NB4 (cell line): ENCODE results near the gene CHD6.

Source experiments
- DNase-seq: peaks from one replicate; pipeline ENCODE4 v3.0.0; 2010; ENCODE audit warnings: low read depth
- H3K4me3 ChIP-seq: one replicate; pipeline ENCODE4 v1.5.1; 2011; ENCODE audit warnings: mild to moderate bottlenecking, low read depth, low read length, moderate library complexity
- MYC ChIP-seq: IDR thresholded peaks from 2 replicates; pipeline ENCODE4 v1.6.1; 2011; ENCODE audit warnings: low read depth, low read length
- POLR2A ChIP-seq: IDR thresholded peaks from 2 replicates; pipeline ENCODE4 v1.6.1; 2011; ENCODE audit warnings: mild to moderate bottlenecking; ENCODE audit not compliant: insufficient read length; ENCODE audit errors: extremely low read depth
- TF ChIP-seq, protein P1 (sequence below): IDR thresholded peaks from 2 replicates; pipeline ENCODE4 v1.6.1; 2011; ENCODE audit warnings: low read depth, low read length
- TF ChIP-seq, protein P2 (sequence below): IDR thresholded peaks from one replicate; pipeline ENCODE4 v1.5.1; 2012; ENCODE audit warnings: low read depth, low read length

Gene CHD6

DNA sequence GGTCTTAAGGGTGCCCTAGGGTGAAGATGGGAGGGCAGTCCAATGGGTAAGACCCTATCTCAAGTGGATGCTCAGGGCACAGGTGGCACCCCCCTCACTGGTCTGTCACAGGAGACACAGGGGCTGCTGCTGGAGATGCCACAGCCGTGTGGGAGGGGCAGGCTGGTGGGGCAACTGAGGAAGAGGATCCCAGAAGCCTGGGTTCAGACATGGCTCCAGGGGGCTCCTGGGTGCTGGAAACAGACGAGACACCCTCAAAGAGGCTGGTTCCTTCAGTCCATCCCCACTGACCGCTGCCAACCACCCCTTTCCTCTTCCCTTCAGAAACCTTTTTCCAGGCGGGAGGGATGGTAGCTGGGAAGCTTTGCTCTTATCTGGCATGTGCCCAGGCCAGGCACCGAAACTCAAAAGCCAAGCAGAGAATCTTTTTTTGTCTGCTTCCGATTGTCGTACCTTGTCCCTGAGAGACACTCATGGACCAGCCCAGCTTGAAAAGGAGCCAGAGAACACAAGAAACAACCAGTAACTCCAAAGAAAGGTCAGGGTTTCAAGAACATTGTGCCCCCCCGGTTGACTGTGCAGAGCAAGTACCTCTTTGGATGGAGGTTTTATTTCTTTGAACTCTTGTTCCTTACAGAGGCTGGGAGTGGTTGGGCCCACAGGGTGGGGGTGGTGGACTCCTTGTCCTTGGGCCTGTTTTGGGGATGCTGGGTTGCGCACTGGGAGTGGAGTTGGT, 223.1 kb downstream of the CHD6 start:
- no peak for DNase-seq
- no peak overlapping the region for H3K4me3 ChIP-seq
- TF ChIP-seq POLR2A (no peak), MYC (no peak)
- TF ChIP-seq, protein P1, sequence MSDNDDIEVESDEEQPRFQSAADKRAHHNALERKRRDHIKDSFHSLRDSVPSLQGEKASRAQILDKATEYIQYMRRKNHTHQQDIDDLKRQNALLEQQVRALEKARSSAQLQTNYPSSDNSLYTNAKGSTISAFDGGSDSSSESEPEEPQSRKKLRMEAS: no peak
- TF ChIP-seq, protein P2, sequence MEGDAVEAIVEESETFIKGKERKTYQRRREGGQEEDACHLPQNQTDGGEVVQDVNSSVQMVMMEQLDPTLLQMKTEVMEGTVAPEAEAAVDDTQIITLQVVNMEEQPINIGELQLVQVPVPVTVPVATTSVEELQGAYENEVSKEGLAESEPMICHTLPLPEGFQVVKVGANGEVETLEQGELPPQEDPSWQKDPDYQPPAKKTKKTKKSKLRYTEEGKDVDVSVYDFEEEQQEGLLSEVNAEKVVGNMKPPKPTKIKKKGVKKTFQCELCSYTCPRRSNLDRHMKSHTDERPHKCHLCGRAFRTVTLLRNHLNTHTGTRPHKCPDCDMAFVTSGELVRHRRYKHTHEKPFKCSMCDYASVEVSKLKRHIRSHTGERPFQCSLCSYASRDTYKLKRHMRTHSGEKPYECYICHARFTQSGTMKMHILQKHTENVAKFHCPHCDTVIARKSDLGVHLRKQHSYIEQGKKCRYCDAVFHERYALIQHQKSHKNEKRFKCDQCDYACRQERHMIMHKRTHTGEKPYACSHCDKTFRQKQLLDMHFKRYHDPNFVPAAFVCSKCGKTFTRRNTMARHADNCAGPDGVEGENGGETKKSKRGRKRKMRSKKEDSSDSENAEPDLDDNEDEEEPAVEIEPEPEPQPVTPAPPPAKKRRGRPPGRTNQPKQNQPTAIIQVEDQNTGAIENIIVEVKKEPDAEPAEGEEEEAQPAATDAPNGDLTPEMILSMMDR: no peak

DNA sequence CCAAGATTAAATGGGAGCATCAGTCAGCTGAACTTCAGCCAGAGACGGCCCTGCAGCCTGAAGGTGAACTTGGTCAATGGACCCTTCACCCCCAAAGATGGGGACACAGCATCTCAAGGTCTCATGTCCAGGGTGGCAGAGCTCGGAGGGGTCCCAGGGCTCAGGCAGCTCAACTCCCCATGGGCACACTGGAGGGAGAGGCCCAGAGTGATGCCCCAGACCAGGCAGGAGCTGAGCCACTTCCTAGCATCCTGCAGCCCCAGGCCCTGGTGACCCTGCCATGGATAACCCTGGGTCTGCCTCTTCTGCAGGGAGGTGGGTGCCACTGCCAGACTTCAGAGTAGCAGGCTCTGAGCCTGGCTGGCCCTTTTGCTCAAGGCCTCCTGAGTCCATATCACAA, 224.1 kb downstream of the CHD6 start:
- H3K4me3 ChIP-seq: no peak overlapping the region
- no peak for TF ChIP-seq MYC
- DNase-seq: no peak

DNA sequence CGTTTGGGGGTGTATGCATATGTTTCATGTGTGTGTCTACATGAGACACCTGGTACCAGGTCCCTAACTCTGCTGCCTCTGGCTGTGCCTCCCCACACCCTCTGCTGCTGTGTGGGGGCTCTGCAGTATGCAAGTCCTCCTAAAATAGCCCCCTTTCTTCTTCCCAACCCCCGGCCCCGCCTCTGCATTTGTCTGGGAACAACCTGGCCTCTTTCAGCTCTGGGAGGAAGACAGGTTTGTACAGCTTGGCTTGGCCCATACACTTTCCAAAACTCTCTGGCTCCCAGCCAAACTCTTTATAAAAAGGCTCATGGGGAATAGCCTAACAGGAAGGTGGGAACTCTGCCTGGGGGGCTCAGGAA, 224.5 kb downstream of the CHD6 start:
- DNase-seq: no peak
- no peak overlapping the region for H3K4me3 ChIP-seq
- TF ChIP-seq POLR2A: no peak
- no peak for TF ChIP-seq MYC
- TF ChIP-seq, protein P1: no peak
- TF ChIP-seq, protein P2: no peak

DNA sequence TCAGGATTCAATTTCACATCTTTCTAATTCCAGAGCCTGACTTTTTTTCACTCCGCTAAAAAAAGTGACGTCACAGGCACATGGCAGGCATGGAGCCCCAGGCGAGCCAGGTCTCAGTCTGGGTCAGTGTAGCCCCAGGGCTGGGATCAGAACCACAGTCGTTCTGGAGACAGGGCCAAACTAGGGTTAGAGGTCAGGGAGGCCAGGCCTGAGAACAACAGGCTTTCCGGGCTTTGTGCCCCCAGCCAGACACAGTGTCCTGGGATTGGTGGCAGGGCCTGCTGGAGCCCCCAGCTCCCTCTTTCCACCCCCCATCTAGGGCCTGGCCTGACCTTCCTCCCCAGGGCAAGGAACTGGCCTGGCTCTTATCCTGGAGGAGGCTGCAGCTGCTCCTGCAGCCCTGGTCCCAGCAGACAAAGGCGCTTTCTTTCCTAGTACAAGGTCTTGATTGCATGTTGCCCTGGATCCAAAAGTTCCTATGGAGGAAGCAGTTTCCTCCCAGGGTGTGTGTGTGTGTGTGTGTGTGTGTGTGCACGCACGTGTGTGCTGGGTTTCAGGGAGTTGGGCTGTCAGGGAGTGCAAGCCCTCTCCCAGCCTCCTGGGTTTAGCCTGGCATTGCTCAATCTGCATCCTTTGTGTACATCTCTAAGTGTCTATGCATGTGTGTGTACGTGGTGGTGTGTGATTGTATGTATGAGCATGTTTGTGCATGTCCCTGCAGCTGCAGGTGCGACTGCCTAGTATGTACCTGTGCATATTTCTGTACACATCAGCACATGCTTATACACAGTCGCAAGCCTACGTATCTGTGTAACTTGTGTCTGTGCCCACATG, 225.1 kb downstream of the CHD6 start:
- no peak overlapping the region for H3K4me3 ChIP-seq
- TF ChIP-seq, protein P1: no peak
- TF ChIP-seq MYC: no peak
- TF ChIP-seq POLR2A: no peak
- TF ChIP-seq, protein P2: no peak
- DNase-seq: no peak

DNA sequence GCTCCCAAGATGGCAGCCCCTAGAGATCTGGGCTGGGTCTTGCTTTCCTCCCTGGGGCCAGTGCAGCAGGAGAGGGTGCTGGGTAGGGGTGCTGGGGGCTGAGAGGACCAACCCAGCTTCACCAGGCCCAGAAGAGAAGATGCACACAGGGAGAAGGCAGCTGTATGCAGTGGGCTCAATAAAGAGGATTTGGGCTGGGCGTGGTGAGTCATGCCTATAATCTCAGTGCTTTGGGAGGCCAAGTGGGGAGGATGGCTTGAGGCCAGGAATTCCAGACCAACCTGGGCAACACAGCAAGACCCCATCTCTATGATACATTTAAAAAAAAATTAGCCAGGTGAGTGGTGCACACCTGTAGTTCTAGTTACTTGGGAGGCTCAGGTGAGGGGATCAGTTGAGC, 225.9 kb downstream of the CHD6 start:
- H3K4me3 ChIP-seq: no peak overlapping the region
- TF ChIP-seq, protein P1: no peak
- TF ChIP-seq POLR2A (no peak), MYC (no peak)
- TF ChIP-seq, protein P2: no peak
- DNase-seq: no peak

DNA sequence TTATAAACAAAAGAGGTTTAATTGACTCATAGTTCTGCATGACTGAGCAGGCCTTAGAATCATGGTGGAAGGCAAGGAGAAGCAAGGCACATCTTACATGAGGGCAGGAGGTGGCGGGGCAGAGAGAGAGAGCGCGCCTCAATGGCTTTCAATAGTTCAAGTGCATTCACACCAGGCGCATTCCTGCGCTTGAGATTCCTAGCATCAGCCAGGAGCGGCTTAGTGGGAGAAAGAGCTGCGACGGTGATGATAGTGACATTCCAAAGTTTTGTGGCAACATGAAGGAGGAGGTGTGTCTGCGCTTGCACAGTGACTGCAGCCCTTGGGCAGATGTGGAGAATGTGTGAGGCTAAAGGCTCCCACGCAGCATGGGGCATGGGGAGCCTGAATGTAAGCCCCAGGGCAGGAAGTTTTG, 226.6 kb downstream of the CHD6 start:
- DNase-seq: no peak
- TF ChIP-seq POLR2A (no peak), MYC (no peak)
- TF ChIP-seq, protein P1: no peak
- H3K4me3 ChIP-seq: no peak overlapping the region
